ENCODE data around the gene SV2B. TPM values are rescaled to one million over a fixed set of nuclear protein-coding genes. Genes with fewer than 3 reads are reported as not detected.

SV2B gene
- total RNA-seq, 1 experiment from 2014 or later, result not detected

DNA sequence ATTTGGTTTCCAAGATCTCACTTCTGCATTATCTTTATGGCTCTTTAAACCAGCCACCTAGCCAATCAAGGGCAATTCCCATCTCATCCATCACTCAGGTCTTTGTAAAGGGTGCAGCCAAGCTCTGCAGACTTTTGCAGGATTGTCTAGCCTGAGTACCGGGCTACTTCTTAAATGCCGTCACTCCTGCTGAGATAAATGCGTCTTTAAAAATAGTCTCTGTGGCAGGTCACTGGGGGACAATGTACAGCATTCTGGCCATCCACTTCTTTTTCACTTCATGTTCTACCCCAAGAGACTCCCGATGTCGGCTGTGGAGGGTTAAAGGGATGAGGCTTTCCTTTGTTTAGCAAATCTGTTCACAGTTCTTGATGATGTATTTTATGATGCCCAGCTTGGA lies 194.7 kb downstream of the SV2B start:
- no peaks in the 10 kb centered on the region for H3K79me2 ChIP-seq (ENCODE audit: low read depth)
- ChIA-PET CTCF (no interaction called here), POLR2A (ENCODE audit: unreplicated experiment) (no interaction called here)
- TF ChIP-seq CTCF (conservative IDR thresholded peaks at IDR 0.05), result no peak
- no peak for TF ChIP-seq EZH2 (IDR thresholded peaks at IDR 0.05; ENCODE audit: low read depth)
- no peaks in the 10 kb centered on the region for H3K9me2 ChIP-seq (ENCODE audit: insufficient read depth)
- no peaks in the 10 kb centered on the region for H4K20me1 ChIP-seq (ENCODE audit: insufficient read depth)
- H3K4me3 ChIP-seq, result no peak overlapping the region
- DNase-seq, result no peak
- no peak overlapping the region for H3K4me2 ChIP-seq
- no peaks in the 10 kb centered on the region for H3K36me3 ChIP-seq (ENCODE audit: low read depth)
- no peaks in the 10 kb centered on the region for H3K9me3 ChIP-seq (ENCODE audit: insufficient read depth, low read depth)
- H3K27me3 ChIP-seq (ENCODE audit: insufficient read depth, low read depth), result peaks cover 56% of the 10 kb centered on the region
- no peaks in the 10 kb centered on the region for H3K4me1 ChIP-seq (replicated peaks; ENCODE audit: insufficient read depth)
- no peaks in the 10 kb centered on the region for H3F3A ChIP-seq (ENCODE audit: insufficient read depth, low read depth)
- no peak overlapping the region for H3K27ac ChIP-seq
- intact Hi-C loops (cut with micrococcal nuclease; ENCODE audit: unreplicated experiment), result no loop called here
- H2AFZ ChIP-seq, result no peak overlapping the region
- BruUV-seq (replicated peaks), result no TSS peak

DNA sequence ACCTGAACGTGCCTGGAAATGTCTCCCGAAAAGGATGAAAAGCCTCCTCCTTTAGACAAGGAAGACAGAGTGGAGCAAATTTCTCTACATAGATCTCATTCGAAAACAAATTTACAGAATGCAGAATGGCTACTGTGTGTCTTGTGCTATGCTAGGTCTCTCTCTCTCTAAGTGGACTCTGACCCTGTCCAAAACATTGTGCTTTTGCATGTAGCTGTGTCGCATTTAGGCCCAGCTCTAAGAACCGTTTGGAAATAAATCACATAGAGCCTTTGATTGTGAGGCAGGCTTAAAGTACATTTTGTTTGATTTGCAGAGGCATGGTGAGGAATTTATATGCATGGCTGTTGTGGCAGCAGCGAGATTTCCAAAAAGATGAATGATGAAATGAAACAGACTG lies 198.0 kb downstream of the SV2B start:
- H3K9me3 ChIP-seq (ENCODE audit: insufficient read depth, low read depth), result no peaks in the 10 kb centered on the region
- H3K27ac ChIP-seq, result no peak overlapping the region
- no peaks in the 10 kb centered on the region for H3K9me2 ChIP-seq (ENCODE audit: insufficient read depth)
- no peak overlapping the region for H2AFZ ChIP-seq
- POLR2A ChIA-PET (ENCODE audit: unreplicated experiment), result no interaction called here
- H3K36me3 ChIP-seq (ENCODE audit: low read depth), result no peaks in the 10 kb centered on the region
- no peak overlapping the region for H3K4me2 ChIP-seq
- no TSS peak for BruUV-seq (replicated peaks)
- H3K4me1 ChIP-seq (replicated peaks; ENCODE audit: insufficient read depth), result 0 out of 2 replicates have a peak, but pooled peaks cover 2% of the 10 kb centered on the region
- CTCF ChIA-PET, result no interaction called here
- TF ChIP-seq CTCF (conservative IDR thresholded peaks at IDR 0.05) (no peak), EZH2 (IDR thresholded peaks at IDR 0.05; ENCODE audit: low read depth) (no peak)
- H3K4me3 ChIP-seq, result no peak overlapping the region
- H3F3A ChIP-seq (ENCODE audit: insufficient read depth, low read depth), result no peaks in the 10 kb centered on the region
- intact Hi-C loops (cut with micrococcal nuclease; ENCODE audit: unreplicated experiment), result no loop called here
- no peaks in the 10 kb centered on the region for H3K79me2 ChIP-seq (ENCODE audit: low read depth)
- no peaks in the 10 kb centered on the region for H4K20me1 ChIP-seq (ENCODE audit: insufficient read depth)
- no peak for DNase-seq
- H3K27me3 ChIP-seq (ENCODE audit: insufficient read depth, low read depth), result peaks cover 40% of the 10 kb centered on the region

DNA sequence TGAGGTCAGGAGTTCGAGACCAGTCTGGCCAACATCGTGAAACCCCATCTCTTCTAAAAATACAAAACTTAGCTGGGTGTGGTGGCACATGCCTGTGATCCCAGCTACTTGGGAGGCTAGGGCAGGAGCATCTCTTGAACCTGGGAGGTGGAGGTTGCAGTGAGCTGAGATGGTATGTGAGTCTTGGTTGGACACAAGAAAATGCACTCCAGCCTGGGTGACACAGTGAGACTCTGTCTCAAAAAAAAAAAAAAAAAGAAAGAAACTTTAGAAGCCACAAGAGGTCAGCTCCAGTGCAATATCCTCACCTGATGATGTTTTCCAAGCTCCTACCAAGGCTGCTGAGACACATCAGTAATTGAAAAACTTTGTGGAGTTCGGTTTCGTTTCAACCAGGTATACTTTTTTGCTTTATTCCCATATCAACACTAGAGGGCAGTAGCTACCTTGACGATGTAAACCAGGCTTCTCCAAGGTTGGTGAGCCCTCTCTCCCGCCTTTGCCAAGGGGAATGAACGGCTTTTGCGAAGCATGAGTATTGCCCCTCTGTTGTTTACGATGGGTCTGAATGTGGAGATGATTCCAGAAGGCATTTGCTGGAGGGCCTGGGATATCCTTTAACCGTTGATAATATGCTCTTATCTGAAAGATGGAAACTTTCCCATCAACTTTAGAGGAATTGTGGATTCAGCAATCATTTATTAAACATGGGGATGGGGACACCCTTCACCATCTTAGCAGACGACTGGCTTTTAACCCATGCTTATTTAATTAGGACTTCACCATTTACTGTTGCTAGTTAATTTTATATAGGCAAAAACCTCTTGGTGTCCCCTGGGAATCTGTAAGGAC lies 202.8 kb downstream of the SV2B start:
- CTCF ChIA-PET, result interaction anchor here (0.6 to 1.2 kb wide), 3 partner anchors 269 to 404 kb away, joined by 4 to 9 read pairs (median 4); no protein-coding TSS in a partner anchor
- H3K79me2 ChIP-seq (ENCODE audit: low read depth), result no peaks in the 10 kb centered on the region
- intact Hi-C loops (cut with micrococcal nuclease; ENCODE audit: unreplicated experiment), result loop anchor here (1.0 to 10.0 kb wide), 9 partner anchors 153 to 924 kb away; no protein-coding TSS in a partner anchor
- H2AFZ ChIP-seq, result no peak overlapping the region
- no peak overlapping the region for H3K27ac ChIP-seq
- H3K4me1 ChIP-seq (replicated peaks; ENCODE audit: insufficient read depth), result 0 out of 2 replicates have a peak, but pooled peaks cover 4% of the 10 kb centered on the region
- H3F3A ChIP-seq (ENCODE audit: insufficient read depth, low read depth), result no peaks in the 10 kb centered on the region
- no peaks in the 10 kb centered on the region for H3K9me3 ChIP-seq (ENCODE audit: insufficient read depth, low read depth)
- no peaks in the 10 kb centered on the region for H3K9me2 ChIP-seq (ENCODE audit: insufficient read depth)
- POLR2A ChIA-PET (ENCODE audit: unreplicated experiment), result interaction anchor here (0.5 kb wide), 1 partner anchor 778 kb away, joined by 6 read pairs; no protein-coding TSS in a partner anchor
- peak overlapping the region; percentile 7 for H3K4me2 ChIP-seq
- TF ChIP-seq CTCF (conservative IDR thresholded peaks at IDR 0.05) (peak; percentile 86), EZH2 (IDR thresholded peaks at IDR 0.05; ENCODE audit: low read depth) (no peak)
- no peak overlapping the region for H3K4me3 ChIP-seq
- no peaks in the 10 kb centered on the region for H3K27me3 ChIP-seq (ENCODE audit: insufficient read depth, low read depth)
- peak; percentile 29 to 61 for DNase-seq
- BruUV-seq (replicated peaks), result no TSS peak
- no peaks in the 10 kb centered on the region for H3K36me3 ChIP-seq (ENCODE audit: low read depth)
- no peaks in the 10 kb centered on the region for H4K20me1 ChIP-seq (ENCODE audit: insufficient read depth)
